DMS53 treated with DMSO at 0.1 percent for 48 hours (cell line): Measurements from ENCODE around the gene CCNA1.

Source experiments
- DNase-seq: peaks from one replicate; lab custom pipeline; 2025; ENCODE audit not compliant: unreplicated experiment; lab: John Stamatoyannopoulos, UW

CCNA1 gene

GRCh38 chr13:36432106-36432544 lies at the start of gene CCNA1:
Gene CCNA1, plus strand, starts transcription at chr13:36432495. Its CDS starts 562 bp downstream, at chr13:36433057.
- DNase-seq: no peak

- peak; percentile 32 for DNase-seq
Observed at GRCh38 chr13:36385489-36385888, 46.8 kb upstream of the CCNA1 start.

- DNase-seq: peak; percentile 34
Observed at GRCh38 chr13:36395280-36395679, 37.0 kb upstream of the CCNA1 start.

- DNase-seq: no peak
Observed at GRCh38 chr13:36405151-36405550, 27.1 kb upstream of the CCNA1 start.

GRCh38 chr13:36412736-36413135 lies 19.6 kb upstream of the CCNA1 start:
- DNase-seq: no peak

GRCh38 chr13:36413161-36413560 lies 19.1 kb upstream of the CCNA1 start:
- DNase-seq: no peak

- DNase-seq: no peak
Observed at GRCh38 chr13:36414461-36414860, 17.8 kb upstream of the CCNA1 start.

- DNase-seq: no peak
Observed at GRCh38 chr13:36417331-36417730, 15.0 kb upstream of the CCNA1 start.

- DNase-seq: no peak
Observed at GRCh38 chr13:36418022-36418805, 14.1 kb upstream of the CCNA1 start.

- DNase-seq: peak; percentile 66
Observed at GRCh38 chr13:36420437-36420891, 11.8 kb upstream of the CCNA1 start.

- DNase-seq: no peak
Observed at GRCh38 chr13:36421447-36421846, 10.8 kb upstream of the CCNA1 start.

GRCh38 chr13:36428086-36428485 lies 4.2 kb upstream of the CCNA1 start:
- no peak for DNase-seq

GRCh38 chr13:36430247-36431203 lies 1.8 kb upstream of the CCNA1 start:
- DNase-seq: no peak

GRCh38 chr13:36431204-36432105 lies 840 bp upstream of the CCNA1 start:
- DNase-seq: no peak

- no peak for DNase-seq
Observed at GRCh38 chr13:36436811-36437210, 4.5 kb downstream of the CCNA1 start.

- DNase-seq: no peak
Observed at GRCh38 chr13:36438594-36439483, 6.5 kb downstream of the CCNA1 start.

- no peak for DNase-seq
Observed at GRCh38 chr13:36445278-36445677, 13.0 kb downstream of the CCNA1 start.

GRCh38 chr13:36445891-36446351 lies 13.6 kb downstream of the CCNA1 start:
- no peak for DNase-seq

GRCh38 chr13:36447501-36447900 lies 15.2 kb downstream of the CCNA1 start:
- DNase-seq: no peak

- DNase-seq: no peak
Observed at GRCh38 chr13:36450534-36450933, 18.2 kb downstream of the CCNA1 start.
